NCI-H1694 treated with DMSO at 0.1 percent for 48 hours (cell line): ENCODE data around the gene NAT16.
"Not testable (repeated sequence)": the region's sequence is repeated elsewhere in the genome, so short reads cannot be mapped to it uniquely, and the experiment has no call there.

Experiments used
- DNase-seq: peaks from one replicate; lab custom pipeline; 2025; lab: John Stamatoyannopoulos, UW

NAT16 gene

DNA sequence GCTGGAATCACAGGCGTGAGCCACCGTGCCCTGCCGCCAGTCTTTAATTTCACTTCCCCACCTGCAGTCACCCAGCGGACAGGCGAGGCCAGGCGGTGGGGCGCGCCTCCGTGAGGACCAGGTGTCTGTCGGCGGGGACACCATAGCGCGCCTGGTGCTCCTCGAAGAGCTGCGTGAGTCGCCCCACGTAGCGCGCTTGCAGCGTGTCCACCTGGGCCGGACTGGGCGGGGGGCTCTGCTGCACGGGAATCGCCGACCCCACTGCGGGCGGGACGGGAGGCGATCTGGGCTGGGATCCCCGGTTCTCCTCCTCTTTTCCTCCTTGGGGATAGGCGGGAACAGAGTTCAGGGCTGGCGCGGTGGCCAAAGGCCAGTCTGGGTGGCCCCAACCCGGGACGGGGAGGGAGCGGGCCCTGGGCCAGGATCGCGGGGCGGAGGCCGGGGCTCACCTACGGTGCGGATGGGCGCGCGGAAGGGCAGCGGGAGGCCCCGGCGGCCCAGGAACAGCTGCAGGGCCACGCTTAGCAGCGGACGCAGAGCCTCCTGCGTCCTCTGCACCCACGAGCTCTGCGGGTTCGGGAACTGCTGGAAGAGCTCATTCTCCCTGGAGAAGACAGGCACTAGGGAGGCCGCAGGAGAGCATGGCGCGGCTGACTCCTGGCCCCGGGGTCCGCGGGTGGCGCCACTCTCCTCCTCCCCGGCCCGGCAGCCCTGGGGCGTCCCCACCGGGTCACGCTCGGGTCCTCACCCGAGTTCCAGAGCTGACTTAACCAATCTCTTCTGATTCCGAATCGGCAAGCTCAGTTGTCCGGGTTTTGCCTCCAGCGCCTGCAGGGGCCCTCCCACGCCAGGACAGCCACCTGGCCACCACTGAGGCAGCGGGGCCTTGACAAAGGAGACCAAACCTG, 21.9 kb upstream of the NAT16 start:
- DNase-seq, result no peak

DNA sequence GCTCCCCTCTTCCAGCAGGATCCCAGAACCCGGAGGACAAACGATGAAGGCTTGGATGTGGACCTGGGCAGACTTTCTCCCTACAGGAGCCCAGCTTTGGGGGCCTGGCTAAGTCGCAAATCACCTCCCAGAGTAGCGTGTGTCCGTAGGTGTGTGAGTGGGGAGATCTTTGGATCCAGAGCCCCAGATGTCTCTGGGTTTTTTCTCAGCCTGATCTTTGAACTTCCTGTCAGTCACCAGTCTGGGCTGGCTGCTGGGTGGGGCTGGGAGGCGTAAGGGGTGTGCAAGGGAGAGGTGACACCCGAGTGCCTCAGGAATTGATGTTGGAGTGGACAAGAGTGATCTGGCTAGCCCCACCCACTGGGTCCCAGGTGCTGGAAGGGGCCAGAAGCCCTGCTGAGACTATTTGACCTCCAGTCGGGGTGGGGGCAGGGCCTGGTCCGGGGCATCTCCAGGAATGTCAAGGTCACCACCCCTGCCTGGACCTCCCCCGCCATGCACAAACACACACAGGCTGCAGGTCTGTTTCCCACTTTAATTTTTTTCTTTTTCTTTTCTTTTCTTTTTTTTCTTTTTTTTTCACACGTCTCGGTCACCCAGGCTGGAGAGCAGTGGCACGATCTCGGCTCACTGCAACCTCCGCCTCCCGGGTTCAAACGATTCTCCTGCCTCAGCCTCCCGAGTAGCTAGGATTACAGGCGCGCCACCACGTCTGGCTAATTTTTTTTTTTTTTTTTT, 20.9 kb upstream of the NAT16 start, which contains the start of gene MOGAT3:
TSS of gene MOGAT3 (minus strand) at position 175 of the 738 bp plus-strand sequence. CDS start 182 bp downstream, outside the sequence.
- DNase-seq, result no peak

DNA sequence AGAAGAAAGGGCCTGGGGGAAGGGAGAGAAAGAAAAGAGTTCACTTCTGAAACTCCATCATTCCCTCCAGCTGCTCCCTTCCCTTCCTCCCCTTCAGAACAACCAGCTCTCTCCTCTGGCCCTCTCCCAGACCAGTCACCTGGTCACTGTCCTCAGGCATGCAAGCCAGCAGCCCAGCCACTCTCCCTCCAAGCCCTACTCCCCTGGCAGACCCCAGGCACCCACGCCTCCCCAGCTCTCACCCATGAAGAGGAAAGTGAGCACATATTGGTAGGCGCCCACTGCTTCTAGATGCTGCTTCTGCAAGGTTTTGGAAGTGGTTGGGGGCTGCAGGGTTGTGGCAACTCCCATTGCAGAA, 20.4 kb upstream of the NAT16 start:
- DNase-seq, result no peak

DNA sequence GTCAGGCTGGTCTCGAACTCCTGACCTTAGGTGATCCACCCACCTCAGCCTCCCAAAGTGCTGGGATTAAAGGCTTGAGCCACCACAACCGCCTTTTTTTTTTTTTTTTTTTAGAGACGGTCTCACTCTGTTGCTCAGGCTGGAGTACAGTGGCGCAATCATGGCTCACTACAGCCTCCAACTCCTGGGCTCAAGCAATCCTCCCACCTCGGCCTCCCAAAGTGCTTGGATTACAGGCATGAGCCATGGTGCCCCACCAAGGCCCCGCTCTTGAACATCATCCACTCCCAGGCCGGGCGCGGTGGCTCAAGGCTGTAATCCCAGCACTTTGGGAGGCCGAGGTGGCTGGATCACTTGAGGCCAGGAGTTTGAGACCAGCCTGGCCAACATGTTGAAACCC, 19.4 kb upstream of the NAT16 start:
- not testable (repeated sequence) for DNase-seq

DNA sequence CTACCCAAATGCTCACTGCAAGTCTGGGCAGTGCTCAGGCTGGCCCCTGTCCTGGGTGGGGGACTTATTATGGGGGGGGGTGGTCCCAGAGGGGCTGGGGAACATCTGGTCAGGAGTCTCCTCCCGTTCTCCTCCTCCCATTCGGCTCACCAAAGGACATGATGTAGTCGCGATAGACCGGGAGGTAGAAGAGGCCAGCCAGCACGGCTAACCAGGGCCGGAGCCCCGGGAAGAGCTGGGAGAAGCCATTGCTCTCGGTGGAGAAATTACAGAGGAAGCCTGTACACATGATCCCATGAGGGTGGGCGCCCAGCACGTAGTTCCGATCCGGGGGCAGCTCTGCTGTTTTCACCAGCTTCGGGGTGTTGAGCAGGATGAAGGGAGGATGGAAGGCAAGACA, 18.4 kb upstream of the NAT16 start:
- DNase-seq, result no peak

DNA sequence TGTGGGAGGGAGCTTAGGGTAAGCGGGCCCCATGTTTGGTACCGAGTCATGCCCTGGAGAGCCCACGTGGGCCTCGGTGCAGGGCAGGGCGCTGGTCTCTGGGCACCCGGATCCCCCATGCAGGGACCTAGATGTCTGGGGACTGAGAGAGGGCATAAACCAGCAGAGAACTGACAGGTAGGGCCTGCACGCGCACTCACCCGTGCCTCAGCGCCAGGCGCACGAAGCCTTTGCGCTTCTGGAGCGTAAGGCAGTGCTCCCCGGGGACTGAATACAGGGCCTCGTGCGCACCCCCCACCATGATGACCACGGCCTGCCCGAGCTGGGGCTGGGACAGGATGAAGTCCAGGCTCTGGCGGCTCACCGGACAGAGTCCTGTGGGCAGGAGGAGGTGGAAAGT, 17.9 kb upstream of the NAT16 start:
- DNase-seq, result no peak

DNA sequence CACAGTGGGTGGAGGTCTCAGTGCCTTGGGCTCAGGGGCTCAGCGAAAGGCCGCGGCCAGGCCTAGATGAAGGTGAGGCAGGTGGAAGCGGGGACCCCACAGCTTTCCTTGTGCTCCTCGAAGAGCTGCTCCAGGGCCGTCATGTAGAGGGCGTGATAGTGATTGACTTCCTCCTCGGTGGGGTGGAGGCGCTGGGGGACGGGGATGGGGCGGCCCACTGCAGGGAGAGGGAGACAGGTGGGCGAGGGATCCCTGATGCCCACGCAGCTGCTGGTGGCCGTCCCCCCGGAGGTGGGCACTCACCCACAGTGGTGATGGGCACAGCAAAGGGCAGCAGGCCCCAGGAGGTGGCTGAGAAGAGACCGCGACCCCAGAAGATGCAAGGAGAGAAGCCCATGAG, 15.8 kb upstream of the NAT16 start:
- no peak for DNase-seq

DNA sequence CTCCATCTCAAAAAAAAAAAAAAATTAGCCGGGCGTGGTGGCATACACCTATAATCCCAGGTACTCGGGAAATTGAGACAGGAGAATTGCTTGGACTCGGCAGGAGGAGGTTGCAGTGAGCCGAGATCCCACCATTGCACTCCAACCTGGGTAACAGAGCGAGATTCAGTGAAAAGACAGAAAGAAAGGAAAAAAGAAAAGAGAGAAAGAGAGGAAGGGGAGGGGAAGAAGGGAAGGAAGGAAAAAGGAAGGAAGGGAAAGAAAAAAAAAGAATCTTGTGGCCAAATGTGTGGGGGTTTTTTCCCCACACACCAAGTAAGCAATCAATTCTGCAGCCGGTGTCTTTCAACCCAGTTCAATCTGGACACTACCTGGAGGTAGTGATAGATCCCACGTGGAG, 9.0 kb upstream of the NAT16 start:
- no peak for DNase-seq

DNA sequence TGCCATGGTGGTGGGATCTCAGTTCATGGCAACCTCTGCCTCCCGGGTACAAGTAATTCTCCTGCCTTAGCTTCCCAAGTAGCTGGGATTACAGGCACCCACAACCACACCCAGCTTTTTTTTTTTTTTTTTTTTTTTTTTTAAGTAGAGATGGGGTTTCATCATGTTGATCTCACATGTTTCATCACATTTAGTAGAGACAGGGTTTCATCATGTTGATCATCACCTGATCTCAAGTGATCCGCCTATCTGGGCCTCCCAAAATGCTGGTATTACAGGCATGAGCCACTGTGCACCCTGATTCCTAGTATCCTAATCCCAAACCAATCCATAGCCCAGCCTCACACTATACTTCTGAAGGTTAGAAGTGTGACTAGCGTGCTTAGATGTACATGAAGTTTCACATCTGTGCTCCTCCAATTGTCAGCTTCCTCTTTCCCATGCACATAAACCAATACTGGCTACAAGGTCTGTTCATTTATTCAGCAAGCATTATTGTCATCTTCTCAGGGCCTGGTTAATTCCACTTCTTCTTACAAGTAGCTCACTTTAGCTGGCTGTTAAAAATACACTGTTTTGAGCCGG, 6.8 kb upstream of the NAT16 start:
- no peak for DNase-seq

DNA sequence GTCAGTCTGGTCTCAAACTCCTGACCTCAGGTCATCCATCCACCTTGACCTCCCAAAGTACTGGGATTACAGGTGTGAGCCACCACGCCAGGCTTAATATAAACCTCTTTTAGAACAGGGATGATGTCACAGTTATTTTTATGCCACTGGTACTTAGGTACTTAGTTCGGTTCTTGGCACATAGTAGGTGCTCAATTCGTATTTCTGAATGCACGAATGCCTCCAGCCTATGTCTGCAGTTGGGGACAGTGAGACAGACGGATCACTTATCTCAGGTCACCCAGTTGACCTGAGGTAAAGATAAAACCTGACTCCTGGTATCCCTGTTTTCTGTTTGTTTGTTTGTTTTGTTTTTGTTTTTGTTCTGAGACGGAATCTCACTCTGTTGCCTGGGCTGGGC, 6.1 kb upstream of the NAT16 start:
- no peak for DNase-seq

DNA sequence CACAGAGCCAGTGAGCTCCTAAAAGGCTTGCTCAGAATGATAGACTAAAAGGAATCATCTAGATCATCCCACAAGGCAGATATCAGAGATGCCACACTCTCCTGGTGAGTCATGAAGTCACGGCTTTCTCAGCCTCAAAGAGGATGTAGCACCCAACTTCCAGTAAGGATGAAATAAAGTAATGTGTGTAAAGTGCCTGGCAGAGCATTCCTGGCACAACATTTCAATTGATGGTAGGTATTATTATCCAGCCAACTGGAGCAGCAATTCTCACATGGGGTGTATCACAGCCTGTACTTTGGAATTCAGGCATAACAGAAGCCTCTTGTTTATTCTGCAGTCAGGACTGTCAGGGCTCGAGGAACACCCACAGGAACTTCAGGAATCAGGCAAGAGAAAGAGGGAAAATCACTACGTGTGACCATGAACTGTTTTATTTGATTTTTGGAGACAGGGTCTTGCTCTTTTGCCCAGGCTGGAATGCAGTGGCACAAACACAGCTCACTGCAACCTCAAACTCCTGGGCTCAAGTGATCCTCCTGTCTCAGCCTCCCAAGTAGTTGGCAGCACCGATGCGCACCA, 5.3 kb upstream of the NAT16 start:
- no peak for DNase-seq

DNA sequence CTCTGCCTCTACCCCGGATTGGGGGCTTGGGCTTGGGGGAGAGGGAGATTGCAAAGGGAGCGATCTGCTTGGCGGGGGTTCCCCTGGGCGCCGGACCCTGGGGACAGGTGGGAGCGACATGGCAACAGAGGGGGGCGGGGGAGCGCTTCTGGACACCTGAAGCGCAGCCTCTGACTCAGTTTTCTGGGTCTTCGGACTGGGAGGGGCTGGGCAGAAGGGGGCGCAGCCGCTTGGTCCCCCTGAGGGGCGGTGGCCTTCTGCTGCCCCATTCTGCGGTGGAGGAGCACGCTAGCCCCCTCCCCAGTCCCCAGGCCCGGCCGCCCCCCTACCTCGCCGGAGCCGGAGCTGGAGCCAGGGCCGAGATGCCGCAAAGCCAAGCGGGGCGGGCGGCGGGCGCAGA, 380 bp downstream of the NAT16 start:
- no peak for DNase-seq

DNA sequence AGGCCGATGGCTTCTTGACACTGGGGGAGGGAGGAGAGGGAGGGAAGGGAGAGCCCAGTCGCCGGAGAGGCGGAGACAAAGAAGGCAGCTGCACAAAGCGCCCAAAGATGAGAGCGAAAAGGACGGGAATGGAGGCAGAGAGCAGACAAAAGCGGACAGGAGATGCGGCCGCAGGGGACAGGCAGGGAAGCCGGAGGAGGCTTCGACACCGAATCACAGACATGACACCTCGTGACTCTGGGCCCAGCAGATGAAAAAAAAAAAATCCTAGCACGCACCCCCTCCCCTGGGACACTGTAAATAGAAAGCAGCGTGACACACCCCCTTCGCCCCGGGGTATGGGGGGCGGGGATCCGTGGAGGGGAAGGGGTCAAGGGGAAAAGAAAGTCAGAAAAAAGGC, 976 bp downstream of the NAT16 start:
- no peak for DNase-seq

DNA sequence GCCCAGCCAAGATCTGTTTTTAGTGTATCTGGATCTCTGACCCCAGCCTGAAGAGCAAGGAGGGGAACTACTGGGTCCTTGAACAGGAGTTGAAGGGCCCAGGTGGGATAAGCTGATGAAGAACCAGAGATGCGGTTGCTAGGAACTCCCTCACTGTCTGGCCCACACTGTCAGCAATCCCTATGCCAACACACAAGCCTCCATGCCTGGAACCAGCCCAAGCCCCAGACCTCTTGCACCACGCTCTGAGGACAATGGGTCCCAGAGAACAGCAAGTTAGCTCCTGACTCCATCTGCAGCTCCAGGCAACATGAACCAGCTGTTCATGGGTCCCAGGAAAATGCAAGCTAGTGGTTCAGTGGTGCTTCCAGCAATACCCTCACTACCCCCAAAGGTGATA, 2.4 kb downstream of the NAT16 start:
- DNase-seq, result no peak

DNA sequence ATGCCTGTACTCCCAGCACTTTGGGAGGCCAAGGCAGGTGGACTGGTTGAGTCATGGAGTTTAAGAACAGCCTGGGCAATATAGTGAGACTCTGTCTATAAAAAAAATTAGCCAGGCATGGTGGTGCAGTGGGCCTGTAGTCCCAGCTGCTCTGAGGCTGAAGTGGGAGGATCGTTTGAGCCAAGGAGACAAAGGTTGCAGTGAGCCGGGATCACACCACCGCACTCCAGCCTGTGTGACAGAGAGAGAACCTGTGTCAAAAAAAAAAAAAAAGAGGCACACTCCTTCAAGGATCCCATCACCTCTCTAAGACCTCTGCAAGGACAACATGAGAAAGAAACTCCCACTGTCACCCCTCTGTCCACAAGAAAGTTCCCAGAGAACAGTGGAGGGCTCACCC, 4.4 kb downstream of the NAT16 start:
- no peak for DNase-seq

DNA sequence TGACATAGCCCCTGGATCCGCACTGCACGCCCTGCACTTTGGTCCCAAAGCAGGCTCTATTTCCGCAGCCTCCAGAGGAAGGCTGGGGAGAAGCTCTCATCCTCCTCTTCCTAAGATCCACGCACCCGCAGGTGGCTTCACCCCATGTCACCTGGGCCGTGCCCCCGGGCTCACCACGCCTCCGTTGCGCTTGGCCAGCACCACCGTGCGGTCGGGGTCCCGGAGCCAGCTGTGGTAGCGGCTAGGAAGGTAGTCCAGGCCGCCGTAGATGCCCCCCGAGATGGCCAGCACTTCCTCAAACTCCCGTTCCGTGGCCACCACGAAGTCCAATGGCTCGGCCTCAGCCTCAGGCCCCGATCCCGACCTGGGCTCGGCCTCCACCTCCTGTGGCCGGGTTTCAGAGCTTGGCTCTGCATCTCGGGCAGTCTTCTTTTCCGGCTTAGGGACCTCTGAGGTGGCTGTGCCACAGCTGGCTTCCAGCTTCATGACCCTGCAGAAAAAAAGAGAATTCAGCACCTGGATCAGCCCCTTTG, 5.7 kb downstream of the NAT16 start:
- no peak for DNase-seq

DNA sequence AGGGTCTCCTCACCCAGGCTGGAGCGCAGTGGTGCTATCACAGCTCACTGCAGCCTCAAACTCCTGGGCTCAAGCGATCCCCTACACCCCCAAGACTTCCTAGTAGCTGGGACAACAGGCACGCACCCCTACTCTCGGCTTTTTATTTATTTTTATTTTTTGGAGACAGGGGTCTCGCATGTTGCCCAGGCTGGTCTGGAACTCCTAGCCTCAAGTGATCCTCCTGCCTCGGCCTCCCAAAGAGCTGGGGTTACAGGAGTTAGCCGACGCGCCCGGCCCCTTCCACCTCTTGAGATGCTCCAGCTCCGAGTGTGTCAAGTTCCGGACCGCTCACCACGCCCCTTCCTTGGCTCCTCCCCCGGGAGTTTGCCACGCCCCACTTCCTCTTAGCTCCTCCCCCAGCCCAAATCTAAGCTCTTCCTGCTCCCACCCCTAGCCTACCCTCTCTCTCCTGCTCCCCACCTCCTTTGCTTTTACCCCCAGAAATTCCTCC, 6.3 kb downstream of the NAT16 start:
- no peak for DNase-seq

DNA sequence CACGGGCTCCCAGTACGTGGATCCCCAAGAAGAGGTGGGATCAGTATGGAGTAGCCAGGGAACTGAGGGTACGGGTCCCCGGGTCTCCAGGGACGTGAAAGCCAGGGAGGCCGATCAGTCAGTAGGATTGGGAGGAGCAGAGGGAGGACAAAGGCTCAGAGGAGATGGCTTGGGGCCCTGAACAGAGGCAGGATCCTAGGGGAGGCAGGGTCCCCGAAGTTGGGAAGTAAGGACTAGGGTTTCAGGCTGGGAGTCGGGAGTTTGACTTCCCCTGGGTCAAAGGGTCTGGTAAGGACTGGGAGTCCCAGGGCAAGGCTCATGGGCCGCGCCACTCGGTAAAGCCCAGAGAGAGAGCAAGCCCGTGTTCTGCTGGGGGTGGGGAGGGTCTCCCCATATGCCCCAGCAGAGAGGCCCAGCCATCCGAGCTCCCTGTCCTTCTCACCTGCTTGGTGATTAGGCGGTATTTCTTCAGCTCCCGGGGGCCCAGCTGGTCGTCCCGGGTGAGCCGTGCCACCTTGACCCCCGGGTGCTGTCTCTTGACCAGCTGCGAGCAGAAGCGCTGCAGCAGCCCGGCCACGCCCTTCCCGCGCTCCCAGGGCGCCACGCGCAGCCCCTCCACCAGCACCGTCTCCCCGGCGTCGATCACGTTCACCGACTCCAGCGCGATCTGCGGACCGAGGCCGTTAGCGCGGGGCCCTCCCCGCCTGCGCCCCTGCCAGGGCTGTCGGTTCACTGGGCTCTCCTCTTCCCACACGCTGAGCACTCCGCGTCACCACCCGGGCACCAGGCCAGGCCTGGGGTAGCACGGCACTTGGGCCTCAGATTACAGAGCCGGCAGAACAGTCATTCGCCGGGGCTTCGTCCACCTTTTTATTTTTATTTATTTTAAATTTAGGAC, 7.0 kb downstream of the NAT16 start:
- no peak for DNase-seq

DNA sequence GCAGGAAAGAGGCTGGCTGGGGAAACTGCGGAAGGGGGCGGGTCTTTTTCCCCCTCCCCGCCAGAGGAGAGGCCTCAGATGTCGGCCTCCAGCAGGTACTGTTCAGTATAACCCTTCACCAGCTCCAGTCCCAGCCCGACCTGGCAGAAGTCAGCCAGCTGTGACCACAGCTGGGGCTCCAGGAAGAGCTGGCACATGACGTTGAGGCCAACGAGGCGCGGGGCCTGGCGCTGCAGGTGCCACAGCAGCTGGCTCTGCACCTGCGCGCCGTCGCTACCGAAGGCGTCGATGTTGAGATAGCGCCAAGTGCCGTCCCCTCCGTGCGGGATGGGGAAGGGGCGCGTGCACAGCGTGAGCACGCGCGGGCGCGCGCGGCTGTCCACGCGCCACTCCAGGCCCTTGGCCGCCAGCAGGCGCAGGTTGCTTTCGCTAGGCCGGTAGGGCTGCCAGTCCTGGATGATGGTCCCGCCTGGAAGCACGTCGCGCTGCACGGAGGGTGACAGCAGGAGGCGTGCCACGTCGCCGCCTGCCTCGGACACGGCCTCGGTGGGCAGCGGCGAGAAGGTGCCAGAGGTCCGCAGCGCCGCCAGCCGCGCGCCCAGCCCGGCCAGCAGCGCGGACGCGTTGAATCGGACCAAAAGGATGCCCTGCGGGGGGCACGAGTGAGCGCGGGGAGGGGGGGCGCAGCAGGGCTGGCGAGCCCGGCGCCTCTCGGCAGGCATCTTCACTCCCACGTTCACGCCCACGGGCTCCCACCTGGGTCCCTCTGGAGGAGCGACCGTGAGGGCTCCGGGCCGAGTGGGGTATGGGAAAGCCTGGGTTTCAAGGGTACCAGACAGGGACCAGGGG, 7.9 kb downstream of the NAT16 start:
- no peak for DNase-seq

DNA sequence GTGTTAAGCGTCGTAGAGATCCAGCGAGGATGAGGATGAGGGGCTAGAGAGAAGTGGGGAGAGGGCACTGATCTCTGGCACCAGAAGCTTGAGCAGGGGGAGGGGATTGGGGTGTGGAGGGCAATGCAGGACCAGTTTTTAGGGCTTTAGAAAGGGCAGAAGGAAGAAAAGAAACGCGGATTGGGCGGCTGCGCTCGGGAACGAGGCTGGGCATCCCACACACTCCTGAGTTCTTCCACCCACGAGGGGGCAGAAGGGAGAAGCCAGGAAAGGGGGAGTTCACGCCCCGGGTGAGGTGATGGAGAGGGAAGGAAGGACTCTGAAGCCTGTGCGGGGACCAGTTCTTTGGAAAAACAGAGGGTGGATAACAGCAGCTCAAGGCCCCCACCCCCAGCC, 8.7 kb downstream of the NAT16 start:
- no peak for DNase-seq
